GM21825 (cell line): Measurements from ENCODE around the gene ALOX15B.

Experiments
- ATAC-seq: cut with Tn5 transposase; IDR thresholded peaks from one replicate; pipeline ENCODE4 v1.9.1; 2021; ENCODE audit warnings: mild to moderate bottlenecking, moderate library complexity; ENCODE audit not compliant: unreplicated experiment

ALOX15B gene

GRCh38 chr17:8032442-8032841, 6.4 kb upstream of the ALOX15B start:
- no peak for ATAC-seq

GRCh38 chr17:8039611-8040168, 831 bp downstream of the ALOX15B start:
- ATAC-seq: no peak

- no peak for ATAC-seq
Observed at GRCh38 chr17:8041249-8041928, 2.5 kb downstream of the ALOX15B start.

- ATAC-seq: no peak
Observed at GRCh38 chr17:8041979-8042378, 3.1 kb downstream of the ALOX15B start.

GRCh38 chr17:8044819-8045810, 6.3 kb downstream of the ALOX15B start:
- no peak for ATAC-seq

GRCh38 chr17:8046306-8046928, 7.6 kb downstream of the ALOX15B start:
- ATAC-seq: no peak

GRCh38 chr17:8046929-8047768, 8.3 kb downstream of the ALOX15B start:
- ATAC-seq: no peak

- no peak for ATAC-seq
Observed at GRCh38 chr17:8047769-8048110, 8.9 kb downstream of the ALOX15B start.

- ATAC-seq: no peak
Observed at GRCh38 chr17:8048236-8048635, 9.4 kb downstream of the ALOX15B start.

- no peak for ATAC-seq
Observed at GRCh38 chr17:8048736-8049135, 9.9 kb downstream of the ALOX15B start.

- ATAC-seq: no peak
Observed at GRCh38 chr17:8051831-8052230, 13.0 kb downstream of the ALOX15B start.

GRCh38 chr17:8052256-8053252, 13.7 kb downstream of the ALOX15B start:
- no peak for ATAC-seq

GRCh38 chr17:8053600-8053999, 14.7 kb downstream of the ALOX15B start:
- no peak for ATAC-seq

- ATAC-seq: no peak
Observed at GRCh38 chr17:8055851-8056231, 17.0 kb downstream of the ALOX15B start.

GRCh38 chr17:8056232-8056975, 17.5 kb downstream of the ALOX15B start:
- ATAC-seq: no peak

GRCh38 chr17:8056976-8057625, 18.2 kb downstream of the ALOX15B start:
- no peak for ATAC-seq

- ATAC-seq: no peak
Observed at GRCh38 chr17:8057691-8058114, 18.8 kb downstream of the ALOX15B start.

- ATAC-seq: no peak
Observed at GRCh38 chr17:8059131-8059530, 20.3 kb downstream of the ALOX15B start.
